HG03469 (cell line): ENCODE data around the gene FKBP5.

Source experiments
- ATAC-seq: cut with Tn5 transposase; IDR thresholded peaks from one replicate; pipeline ENCODE4 v1.9.1; 2021; ENCODE audit warnings: mild to moderate bottlenecking, moderate library complexity, moderate number of reproducible peaks; ENCODE audit not compliant: unreplicated experiment

Gene FKBP5

GRCh38 chr6:35668096-35668495 is 20.6 kb downstream of the FKBP5 start:
- no peak for ATAC-seq

DNA sequence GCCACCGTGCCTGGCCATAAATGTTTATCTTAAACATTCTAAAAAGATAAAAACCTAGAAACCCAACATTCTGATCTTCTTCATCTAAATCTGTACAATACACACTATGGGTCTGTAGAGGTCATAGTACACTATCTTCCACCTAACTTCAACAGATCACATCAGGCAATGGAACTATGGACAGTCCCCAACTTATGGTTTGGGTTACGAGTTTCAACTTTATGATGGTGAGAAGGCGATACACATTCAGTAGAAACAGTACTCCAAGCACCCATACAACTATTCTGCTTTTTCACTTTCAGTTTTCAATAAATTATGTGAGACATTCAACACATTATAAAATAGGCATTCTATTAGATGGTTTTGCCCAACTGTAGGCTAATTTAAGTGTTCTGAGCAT is 23.1 kb downstream of the FKBP5 start:
- no peak for ATAC-seq

- ATAC-seq = no peak
Observed at GRCh38 chr6:35664945-35665344, 23.8 kb downstream of the FKBP5 start.

GRCh38 chr6:35663447-35664235 is 25.1 kb downstream of the FKBP5 start:
- no peak for ATAC-seq

DNA sequence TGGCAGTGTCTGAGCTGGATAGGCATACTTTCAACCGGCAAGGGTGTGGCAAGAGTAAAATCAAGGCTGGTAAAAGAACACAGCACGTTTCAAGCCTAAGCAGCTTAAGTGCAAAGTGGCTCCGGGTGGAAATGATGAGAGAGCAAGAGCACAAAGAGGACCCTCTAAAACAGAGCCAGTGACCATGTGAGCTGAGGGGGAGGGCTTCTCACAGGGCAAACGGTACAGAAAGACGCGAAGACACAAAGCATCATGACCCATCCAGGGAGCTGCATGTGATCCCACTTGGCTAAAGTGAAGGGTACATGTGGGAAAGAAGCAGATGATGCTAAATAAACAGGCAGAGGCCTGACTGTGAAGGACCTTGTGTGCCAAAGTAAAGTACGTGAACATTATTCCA is 25.7 kb downstream of the FKBP5 start:
- ATAC-seq = no peak

GRCh38 chr6:35654883-35655282 is 33.8 kb downstream of the FKBP5 start:
- ATAC-seq = no peak

DNA sequence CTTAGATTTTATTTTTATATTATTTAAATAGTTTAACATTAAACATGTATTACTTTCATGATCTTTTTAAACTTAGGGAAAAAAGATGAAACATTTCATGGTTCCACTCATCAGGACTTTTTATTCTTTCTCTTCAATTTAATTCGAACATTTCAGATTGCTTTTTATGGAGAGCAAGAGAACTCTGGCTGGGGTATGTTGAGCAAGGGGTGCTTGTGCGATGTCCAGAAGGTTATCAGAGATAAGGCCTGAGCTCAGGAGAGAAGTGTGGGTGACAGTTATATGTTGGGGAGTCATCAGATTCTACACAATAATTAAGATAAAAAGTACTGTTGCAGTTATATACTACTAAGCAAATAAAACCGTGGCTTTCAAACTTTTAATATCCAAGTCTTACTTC is 37.5 kb downstream of the FKBP5 start:
- no peak for ATAC-seq

DNA sequence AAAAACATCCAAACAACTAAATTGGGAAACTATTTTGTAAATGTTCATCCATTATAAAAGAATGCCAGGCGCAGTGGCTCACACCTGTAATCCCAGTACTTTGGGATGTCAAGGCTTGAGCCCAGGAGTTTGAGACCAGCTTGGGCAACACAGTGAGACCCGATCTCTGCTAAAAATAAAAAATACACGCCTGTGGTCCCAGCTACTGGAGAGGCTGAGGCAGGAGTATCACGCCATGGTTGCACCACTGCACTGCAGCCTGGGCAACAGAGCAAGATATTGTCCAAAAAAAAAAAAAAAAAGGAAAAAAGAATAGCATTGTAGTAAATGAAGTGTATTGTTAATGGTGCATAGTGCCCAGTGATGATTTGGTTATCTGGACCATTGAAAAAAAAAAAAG is 38.7 kb downstream of the FKBP5 start:
- ATAC-seq = no peak

DNA sequence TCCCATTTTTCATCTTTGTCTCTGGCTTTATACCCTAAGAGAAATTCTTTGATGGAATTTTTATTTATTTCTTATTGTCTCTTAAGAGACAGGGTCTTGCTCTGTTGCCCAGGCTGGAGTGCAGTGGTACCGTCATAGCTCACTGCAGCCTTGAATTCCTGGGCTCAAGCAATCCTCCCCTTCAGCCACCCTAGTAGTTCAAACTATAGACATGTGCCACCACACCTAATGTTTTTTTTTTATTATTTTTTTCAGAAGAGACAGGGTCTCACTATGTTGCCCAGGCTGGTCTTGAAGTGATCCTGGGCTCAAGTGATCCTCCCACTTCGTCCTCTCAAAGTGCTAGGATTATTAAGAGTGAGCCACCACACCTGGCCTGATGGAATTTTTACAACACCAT is 40.5 kb downstream of the FKBP5 start:
- no peak for ATAC-seq

GRCh38 chr6:35647400-35647799 is 41.3 kb downstream of the FKBP5 start:
- ATAC-seq = no peak

GRCh38 chr6:35643162-35643535 is 45.6 kb downstream of the FKBP5 start:
- no peak for ATAC-seq

GRCh38 chr6:35642471-35643161 is 46.1 kb downstream of the FKBP5 start:
- no peak for ATAC-seq

DNA sequence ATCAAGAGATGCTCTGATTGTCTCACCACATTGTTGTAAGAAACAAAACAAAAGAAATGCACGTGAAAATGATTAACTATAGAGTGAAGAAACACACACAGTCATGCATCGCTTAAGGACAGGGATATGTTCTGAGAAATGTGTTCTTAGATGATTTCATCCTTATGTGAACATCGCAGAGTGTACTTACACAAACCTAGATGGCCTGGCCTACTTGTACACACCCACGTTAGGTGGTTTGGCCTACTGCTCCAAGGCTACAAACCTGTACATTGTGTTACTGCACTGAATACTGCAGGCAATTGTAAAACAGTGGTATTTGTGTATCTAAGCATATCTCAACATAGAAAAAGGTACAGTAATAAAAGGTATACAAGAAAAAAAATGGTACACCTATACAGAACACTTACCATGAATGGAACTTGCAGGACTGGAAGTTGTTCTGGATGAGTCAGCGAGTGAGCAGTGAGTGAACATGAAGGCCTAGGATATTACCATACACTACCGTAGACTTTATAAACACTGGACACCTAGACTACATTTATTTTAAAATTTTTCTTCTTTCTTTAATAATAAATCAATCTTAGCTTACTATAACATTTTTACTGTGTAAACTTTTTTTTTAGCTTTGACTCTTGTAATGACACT is 48.6 kb downstream of the FKBP5 start:
- ATAC-seq = no peak

DNA sequence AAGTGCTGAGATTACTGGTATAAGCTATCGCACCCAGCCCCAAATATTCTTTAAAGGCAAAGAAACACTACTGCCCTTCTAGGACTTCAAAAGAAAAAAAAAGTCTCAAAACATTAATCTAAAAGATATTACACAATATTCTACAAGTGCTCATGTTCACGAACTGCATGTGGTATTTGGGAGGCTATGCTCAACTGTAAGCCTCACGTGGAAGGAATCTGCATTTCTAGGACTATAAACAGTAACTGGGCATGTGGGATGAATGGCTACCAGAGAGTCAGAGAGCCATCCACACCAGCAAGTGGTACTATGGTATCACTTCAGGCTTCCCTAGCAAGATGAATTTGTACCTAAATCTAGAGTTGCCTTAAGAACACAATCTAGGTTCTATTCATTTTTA is 50.0 kb downstream of the FKBP5 start:
- ATAC-seq = no peak

DNA sequence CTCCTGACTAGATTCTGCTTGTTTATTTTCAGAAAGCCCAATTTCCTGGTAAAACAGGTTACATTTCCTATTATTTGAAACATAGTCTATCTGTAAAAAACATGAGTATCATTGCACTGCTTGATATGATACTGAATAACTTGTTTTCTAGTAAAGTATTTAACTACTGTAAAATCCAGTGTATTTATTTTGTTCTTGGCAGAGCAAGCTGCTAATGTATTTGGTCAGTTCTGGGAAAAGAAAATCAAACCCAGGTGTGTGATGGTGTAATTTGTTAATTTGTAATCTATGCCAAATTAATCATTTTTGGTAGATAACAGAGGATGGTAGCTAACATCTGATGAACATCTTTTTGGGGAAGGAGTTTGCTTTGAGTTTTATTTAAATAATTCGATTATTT is 50.8 kb downstream of the FKBP5 start:
- no peak for ATAC-seq

DNA sequence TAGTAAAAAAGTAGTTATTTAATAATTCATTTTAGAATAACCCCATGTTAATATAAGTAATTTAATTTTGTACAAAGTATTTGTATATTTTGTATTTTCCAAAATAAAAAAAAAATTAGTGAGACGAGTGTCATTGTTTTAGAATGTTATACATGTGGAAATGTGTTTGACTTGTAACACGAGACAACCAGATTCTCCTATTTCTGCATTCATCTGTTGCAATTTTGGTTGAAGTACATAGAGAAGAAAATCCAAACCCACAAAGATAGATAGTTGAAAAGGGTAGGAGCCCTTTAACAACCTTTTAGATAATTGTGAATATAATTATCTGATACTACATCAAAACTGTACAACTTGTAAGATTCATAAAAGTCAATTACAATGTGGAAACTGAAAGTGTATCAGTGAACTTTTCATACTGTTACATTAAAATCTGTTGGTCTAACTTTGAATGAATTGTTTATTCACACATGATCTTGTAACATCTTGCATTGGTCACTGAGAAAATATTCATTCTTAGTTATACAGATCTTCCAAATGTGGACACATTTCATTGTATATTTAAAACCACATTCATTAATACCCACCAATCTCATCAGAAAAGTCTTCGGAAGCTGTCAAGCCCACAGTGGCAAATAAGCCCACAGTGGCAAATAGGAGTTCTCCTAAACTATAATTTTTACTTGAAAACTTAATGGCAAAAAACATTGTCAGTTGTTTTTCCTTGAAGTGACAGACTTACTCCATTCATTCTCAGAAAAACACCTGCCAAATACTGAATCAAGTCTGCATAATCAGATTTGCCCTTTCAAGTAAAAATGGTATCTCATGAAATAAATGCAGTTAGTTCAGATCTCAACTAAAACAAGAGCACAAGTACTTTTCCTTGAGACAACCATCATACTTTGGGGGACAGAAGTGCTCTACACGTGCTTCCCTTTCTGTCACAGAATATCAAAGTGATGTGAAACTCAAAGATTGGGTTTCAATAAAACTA is 52.8 kb downstream of the FKBP5 start:
- no peak for ATAC-seq

DNA sequence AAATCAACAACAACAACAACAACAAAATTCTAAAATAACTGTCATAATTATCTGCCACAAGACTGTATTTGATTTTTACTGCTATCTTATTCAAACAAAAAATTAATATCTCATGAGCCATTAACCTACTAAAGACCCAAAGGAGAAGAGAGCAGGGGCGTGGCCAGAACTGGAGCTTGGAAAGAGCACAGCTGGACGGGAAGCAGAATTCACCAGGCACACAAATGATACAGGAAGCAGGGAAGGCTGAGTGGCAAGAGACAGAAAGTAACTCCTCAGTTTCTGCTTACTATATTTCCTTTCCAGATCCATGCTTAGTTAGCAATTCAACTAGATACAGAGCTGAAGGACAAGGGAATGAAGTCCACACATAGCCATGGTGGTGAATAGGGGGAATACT is 54.4 kb downstream of the FKBP5 start:
- ATAC-seq = no peak

DNA sequence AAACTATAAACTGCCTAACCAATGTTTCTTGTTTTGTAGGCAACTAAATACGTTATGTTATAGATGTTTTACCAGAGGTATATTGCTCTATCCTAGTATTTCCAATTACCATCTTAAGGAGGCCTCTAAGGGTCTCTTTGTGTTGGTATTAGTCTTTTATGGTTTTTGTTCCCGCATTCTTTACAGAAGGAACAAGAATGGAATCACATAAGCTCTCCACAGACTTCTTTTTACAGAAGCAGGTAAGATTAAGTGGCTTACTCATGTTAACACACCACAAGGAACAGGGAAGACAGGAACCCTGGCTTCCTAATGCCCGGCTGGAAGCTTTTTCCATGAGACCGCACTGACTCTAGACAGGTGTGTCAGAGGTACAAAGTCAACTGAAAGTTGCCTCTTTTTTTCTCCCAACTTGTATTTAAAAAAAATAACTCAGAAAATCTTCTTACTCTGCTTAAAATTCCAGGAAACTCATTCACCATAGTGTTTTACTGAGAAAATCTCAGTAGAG is 55.1 kb downstream of the FKBP5 start:
- no peak for ATAC-seq

DNA sequence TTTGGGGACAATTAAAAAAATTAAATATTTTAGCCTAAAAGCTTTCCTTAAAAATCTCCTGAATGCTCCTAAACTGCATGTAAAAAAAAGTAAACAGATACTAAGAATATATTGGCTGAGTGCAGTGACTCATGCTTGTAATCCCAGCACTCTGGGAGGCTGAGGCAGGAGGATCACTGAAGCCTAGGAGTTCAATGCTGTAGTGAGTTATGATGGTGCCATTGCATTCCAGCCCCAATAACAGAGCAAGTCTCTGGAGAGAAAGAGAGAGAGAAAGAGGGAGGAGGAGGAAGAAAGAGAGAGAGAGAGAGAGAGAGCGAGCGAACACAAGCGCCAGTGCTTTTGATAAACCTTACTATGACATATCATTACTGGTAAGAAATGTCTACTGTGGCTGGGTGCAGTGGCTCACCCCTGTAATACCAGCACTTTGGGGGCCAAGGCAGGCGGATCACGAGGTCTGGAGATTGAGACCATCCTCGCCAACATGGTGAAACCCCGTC is 58.8 kb downstream of the FKBP5 start:
- ATAC-seq = no peak

GRCh38 chr6:35626401-35626800 is 62.3 kb downstream of the FKBP5 start:
- ATAC-seq = no peak
